NCI-H2227 treated with DMSO at 0.1 percent for 48 hours (cell line): ENCODE data around the gene PTCD3.

Experiments
- DNase-seq: peaks from one replicate; lab custom pipeline; 2025; lab: John Stamatoyannopoulos, UW

The PTCD3 gene

DNA sequence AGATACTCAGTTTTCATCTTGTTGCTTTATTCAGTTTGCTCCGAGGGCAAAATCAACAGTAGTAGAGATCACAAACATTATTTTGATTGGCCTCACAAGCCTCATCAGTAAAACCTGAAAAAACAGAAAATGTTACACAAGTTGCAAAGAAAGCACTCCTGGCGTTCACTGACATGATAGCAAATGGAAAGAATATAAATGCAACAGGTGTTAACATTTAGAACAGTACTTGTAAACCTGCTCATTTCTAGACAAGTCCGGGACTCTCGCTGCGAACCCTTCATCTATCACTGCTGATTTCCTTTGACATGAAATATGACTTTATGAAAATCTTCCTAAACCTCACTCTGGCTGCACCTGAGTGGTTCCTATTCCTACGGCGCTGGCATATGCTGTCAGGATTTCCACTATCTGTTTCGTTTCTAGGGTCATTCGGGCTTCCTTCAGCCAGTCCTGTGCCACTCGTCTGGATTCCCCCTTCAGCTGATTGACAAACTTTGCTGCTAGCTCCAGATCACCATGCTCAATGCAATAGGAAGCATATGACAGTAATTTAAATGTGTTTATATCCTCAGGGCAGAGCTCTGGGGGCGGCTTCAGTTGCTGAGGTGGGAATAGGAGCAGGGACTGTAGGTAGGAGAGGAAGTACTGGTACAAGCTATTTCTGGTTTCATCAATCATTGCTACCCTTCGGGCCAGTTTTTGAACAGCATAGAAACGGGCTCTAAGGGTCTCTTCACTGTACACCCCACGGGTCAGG lies 38.1 kb downstream of the PTCD3 start:
- no peak for DNase-seq

DNA sequence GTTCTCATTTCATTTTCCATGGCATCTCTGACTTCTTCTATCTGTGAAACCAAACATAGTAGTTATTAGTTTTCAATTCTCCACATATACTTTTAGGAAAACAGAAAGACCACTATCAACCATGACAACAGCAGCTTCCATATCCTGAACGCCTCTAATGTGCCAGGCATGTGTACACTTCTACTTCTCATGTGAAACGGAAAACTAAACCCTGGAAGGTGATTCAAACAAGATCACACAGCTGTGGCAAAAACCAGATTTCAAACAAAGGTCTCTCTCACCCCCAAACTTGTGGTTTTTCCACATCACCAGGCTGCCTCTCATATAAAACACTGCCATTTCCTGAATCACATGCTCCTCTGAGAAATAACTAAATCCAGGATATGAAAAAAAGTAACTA lies 41.8 kb downstream of the PTCD3 start:
- DNase-seq, result no peak

DNA sequence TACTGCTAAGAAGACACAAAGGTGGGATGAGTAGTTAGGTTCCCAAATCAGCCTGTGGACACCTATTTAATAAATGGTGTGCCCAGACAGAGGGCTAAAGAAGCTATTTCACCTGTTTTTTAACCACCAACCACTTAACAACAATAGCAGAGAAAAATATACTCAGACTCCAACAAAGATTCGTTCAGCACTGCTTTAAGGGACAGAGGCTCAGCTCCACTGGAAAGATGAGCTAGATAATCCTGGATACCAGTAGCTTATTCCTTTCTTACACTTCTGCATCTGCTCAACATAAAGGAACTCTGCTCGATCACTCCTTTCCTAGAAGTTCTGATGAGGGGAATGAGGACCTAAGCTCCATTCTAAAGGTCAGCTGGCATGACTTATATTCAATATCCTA lies 44.5 kb downstream of the PTCD3 start:
- no peak for DNase-seq

DNA sequence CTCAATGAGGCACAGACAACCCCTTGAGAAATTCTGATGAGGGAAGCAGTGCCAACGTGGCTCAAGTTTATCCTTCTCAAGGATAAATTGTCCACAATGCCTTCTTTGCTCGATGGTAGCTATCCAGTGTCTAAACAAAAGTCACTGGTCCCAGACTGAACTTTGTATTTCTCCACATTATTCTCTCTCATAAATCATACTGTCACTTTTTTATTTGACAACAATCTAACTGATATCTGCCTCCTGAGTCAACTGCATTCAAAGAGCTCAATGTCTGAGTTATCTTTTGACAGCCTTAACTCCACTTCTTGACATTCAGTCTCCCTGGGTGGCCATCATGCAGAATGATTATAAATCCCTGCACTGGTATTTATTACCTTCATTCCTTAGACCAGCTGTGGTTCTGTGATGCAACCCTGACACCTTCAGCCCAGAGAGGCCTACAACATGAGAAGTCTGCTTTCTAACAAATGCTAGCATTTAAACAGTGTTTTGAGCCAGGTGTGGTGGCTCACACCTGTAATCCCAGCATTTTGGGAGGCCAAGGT lies 51.0 kb downstream of the PTCD3 start:
- DNase-seq, result no peak

DNA sequence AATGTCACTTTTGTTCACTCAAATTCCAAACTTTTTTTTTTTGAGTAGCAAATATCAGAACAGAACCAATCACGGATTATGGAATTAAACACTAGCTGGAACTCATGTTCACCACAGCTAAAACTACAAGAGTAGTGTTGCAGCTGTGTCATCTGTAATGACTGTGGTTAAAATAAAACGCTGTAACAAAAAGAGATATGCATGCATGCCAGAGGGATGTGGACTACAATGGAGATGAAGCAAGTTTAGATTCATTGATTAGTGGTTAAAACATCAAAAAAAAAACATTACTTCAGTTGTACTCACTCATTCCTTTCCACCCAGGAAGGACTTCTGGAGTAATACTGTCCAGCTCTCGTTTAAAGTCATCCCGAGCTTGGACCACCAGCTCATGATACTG lies 52.3 kb downstream of the PTCD3 start:
- DNase-seq, result no peak

DNA sequence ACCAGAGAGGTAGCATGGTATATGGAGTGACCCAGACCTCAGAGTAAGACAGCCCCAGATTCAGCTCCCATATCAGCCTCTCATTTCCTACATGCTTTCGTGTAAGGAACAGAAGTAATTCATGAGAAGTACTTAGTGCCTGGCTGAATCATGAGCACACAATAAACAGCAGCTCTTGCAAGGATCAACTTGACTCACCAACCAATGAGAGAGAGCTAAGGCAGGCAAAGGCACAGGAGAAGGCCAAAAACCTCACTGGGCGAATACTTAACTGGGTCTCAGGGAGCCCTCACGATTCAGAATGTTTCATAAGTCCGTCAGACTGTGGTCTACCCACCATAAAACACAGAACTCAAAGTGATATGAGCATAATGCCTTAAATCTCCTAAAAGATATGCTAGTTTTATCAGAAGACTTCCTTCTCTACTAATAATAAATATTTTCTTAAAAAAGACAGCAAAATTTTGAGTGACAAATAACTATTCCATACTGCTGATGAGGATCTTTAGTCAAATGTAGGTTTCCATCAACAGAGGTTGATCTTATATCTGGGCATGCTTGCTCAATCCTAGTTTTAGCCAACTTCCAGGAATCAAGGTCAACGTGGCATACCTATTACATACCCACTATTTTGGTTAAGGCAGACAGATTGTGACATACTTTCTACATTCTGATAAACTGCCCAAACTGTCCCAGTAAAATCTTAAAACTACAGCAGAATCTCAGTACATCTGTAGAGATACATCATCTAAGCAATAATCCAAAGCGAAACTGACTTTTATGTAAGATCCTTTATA lies 54.3 kb downstream of the PTCD3 start:
- no peak for DNase-seq

DNA sequence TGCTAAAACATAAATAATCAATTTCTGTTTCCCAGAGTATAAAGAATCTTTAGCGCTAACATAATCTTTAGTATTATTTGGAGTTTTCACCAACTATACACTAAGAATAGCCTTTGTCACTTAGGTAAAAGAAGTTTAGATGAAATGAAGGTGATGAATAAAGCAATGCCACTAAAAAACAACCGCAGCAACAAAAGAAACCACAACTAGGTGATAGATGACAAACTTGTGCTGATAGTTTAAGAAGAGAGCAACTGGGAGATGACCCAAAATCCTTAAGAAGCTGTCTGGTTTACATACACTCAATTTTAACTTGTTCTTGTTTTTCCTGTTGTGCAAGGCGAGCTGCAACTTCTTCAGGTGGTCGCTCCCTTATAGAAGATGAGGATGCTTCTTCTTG lies 64.4 kb downstream of the PTCD3 start:
- no peak for DNase-seq

DNA sequence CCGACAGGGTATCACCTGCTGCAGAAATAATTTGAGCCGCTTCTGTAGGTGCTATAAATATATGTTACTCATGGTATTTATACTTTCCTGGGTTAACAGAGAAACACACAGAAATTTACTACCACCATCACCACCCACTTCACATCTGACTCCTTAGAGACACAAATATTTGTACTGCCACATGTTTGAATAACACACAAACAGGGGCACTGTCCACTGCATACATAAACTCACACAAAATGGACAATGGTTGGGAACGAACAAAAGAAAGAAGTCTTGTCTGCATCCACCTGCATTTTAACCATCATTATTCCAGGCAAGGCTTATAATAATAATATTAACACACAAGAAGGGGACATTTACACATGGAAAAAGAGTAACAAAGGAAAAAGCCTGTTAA lies 65.3 kb downstream of the PTCD3 start:
- DNase-seq, result no peak

DNA sequence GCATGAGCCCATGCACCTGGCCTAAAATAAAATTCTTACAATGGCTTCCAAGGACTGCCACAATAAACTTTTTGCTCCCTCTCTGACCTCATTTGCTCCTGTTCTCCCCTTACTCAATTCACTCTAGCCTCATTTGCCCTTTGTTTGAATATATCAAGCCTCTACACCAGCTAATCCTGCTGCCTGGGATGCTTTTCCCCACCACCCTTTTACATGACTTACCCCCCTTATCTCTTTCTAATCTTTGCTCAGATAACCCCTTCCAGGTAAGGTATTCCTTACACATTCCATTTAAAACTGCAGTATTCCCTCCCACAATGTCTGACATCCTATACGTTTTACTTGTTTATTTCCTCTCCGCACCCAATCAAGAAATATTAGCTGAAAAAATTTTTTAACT lies 66.6 kb downstream of the PTCD3 start:
- DNase-seq, result no peak

DNA sequence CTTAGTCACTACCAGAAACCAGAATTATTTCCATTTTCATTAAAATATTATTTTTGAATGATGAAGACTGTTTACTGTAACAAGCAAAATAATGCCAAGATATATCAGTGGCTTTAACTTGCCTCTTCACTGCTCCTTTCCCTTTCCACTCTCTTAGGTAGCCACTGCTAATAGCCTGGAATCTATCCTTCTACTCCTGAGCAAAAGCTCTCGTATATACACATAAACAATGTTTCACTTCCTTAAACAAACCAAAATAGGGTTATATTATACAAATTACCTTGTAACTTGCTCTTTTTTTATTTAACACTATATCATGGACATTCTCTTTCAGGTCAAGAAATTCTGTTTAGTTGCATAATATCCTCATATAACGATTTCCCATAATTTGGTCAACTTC lies 68.4 kb downstream of the PTCD3 start:
- no peak for DNase-seq

DNA sequence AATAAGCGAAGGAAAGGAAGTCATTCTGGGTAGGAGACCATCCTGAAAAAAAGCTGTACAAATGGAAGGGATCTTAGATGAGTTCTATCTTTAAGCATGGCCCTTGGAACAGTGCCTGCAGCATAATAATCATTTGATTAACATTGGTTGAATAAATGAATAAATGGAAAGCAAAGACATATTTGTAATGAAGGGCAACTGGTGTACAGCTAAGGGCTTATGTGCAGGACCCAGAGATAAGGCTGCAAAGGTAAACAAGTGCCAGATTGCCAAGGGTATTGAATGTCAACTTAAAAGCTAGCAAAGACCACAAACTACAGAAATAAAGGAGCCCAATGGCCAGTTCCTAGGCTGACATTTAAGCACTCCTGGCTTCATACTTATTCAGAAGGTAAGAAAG lies 69.8 kb downstream of the PTCD3 start:
- no peak for DNase-seq

DNA sequence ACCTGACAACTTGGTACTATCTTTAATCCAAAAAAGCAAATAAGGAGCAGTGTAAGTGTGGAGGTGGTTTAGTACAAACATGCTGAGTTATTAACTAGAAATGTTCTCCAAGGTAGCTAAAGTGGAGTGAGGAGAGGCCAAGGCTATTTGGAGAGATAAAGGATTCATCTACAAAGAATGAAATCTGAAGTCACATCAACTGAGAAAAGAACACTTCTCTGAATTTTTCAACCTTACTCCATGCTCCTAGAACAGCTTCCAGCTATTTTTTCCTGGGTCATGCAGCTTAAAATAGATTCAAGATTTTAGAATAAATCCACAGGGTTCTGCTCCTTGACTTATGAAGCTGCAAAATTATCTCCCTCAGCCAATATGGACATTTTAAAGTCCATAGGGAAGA lies 70.6 kb downstream of the PTCD3 start:
- DNase-seq, result no peak

DNA sequence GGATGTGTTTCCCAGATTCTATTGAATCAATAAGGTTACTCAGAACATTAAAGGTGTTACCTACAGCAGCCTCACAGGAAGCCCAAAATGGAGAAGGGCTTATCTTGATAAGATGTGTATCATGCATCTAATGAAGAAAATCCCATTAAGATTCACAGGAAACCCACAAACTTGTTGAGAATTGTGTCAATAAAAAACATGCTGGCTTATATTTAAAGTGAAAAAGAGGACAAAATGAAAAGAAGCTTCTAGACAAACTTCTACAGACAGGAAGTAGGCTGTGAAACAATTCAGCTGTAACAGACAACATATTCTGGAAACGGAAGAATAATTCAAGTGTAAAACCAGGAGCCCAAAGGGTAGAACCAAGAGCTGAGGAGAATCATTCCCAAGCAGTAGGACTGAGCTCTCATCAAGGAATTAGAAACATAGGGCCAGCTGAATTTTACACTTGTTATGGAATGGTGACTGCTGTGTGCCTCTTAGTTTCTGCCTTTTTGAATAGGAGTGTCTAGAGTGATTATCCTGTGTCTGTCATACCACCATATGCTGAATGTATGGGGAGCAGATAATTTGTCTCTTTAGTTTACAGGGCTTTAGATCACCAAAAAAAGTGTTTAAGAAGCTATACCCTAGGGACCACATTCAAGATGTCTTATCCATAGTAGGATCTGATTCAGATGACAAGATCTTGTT lies 79.6 kb downstream of the PTCD3 start:
- no peak for DNase-seq

DNA sequence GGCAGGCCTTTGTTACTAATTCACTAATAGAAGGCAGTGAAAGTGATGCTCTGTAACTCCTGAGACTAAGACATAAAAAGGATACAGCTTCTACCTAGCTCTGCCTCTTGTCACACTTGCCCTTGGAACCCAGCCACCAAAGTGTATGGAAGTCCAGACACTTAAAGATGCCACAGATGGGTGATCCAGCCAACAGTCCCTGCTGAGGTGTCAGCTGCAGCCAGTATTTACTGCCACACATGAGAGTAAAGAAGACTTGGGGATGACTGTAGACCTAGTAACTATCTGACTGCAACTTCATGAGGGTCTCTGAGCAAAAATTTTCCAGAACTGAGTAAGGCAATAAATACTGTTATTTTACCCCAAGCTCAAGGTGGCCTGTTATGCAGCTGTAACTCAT lies 80.4 kb downstream of the PTCD3 start:
- no peak for DNase-seq

DNA sequence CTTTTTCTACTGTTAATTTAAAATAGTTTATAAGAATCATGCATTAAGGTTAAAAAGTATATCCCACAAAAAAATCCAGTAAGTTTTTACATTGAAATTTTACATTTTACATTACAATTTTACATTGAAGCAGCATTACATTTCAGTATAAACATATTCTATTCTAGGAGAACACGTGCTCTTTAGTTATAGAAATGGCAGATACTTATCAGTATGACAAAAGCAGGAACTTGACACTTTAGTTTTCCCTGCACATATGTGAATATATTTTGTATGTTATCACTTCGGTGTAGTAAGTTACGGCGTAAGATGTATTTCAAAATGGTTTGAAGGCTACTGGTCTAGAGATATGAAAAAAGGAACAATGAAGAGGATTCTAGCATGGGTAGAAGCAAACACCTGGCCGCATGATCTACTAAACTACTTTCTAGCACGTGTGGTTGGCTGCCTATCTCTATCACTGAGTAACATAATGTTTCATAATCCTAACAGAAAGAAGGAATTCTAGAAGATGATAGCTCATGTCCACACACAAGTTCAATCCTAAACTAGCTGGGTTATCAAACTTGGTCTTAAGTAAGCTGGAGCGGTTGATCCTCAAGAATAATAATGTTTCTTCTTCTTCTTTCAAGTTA lies 83.9 kb downstream of the PTCD3 start:
- DNase-seq, result no peak
